Kidney capillary endothelial cell (primary cell): ENCODE results near the gene MED1.

Source experiments
- DNase-seq: peaks from one replicate; pipeline ENCODE4 v3.0.0-alpha.2; 2018; ENCODE audit warnings: low spot score

MED1 gene

DNA sequence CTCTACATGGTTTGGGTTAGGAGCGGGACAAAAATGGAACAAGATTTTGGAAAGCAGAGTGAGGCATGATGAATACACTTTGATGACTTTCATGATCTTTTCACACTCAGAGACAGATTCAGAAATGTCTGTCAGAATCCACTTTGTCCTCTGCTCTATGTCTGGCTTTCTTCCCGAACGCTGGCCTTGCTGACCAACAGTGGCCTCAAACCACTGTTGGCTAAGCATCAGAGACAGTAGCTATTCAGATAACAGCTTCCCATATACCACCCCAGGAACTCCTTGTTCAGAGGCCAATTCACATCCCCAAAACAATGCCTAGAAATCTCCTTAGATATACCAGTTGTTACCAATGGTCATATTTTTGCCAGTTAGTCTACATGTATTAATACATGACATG is 90.5 kb downstream of the MED1 start:
- DNase-seq, result no peak

DNA sequence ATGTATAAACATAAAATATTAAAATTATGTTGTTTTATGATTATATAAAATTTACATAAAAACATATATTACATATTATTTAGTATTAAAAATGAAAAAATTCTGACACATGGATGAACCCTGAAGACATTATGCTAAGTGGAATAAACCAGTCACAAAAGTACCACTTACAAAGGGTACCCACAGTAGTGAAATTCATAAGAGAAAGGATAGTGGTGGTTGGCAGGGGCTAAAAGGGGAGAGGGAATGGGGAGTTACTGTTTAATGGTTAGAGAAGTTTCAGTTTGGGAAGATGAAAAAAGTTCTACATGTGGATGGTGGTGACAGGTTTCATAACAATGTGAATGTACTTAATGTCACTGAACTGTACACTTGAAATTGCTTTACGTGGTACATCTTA is 91.1 kb downstream of the MED1 start:
- no peak for DNase-seq

DNA sequence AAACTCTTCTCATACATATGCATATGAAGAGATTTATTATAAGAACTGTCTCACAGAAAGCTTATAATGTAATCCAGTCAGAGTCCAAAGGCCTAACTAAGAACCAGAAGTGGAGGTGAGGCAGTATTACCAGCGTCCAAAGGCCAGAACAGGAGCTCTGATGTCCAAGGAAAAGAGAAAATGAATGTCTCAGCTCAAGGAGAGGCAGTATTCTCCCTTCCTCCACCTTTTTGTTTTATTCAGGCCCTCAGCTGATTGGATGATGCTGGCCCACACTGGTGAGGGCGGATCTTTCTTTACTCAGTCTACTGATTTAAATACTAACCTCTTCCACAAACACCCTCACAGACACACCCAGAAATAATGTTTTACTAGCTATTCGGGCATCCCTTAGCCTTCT is 93.1 kb downstream of the MED1 start:
- DNase-seq, result no peak

DNA sequence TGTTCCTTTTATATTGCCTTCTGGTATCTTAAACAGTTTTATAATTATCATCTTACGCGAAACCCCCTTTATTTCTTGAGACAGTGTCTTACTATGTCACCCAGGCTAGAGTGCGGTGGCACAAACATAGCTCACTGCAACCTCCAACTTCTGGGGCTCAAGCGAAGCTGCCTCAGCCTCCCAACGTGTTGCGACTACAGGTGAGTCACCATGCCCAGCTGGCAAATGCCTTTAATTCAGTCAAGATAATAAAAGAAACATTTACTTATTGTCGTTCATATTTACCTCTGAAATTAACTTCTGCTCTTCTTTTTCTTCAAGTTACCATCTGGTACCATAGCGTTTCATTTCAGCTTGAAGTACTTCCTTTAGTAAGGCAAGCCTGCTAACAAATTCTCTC is 93.6 kb downstream of the MED1 start:
- no peak for DNase-seq
